ENCODE results near the gene ABHD10. TPM values are rescaled to one million over a fixed set of nuclear protein-coding genes. Genes with fewer than 3 reads are reported as not detected.
A peak's percentile ranks its signal among the peaks of the same experiment; 100 is the strongest.

ABHD10 gene
- total RNA-seq, 1 donor from 2014 or later = 26.3 TPM

DNA sequence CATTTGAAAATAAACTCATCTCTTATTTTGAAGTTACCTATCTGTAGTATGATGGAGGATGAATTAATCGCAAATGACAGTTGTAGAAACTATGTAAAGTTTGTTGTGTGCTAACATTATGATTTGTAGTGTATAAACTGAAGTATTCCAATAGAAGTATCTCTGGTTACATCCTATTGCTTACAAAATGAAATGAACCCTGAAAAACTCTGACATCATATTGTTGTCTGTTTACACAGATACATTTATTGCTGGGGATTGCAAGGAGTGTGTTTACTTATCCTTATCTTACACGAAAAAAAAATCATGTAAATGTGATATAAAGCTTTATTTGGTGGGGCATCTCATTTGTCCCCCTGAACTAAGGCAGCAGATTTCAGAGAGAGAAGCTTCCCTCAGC is 2.6 kb upstream of the ABHD10 start:
- Mint-ChIP-seq H3K27ac (ENCODE audit: unreplicated experiment) (no peak overlapping the region), H3K4me1 (ENCODE audit: low read depth) (peaks cover 26% of the 10 kb centered on the region), H3K4me3 (ENCODE audit: unreplicated experiment) (no peak overlapping the region), H3K27me3 (ENCODE audit: low read depth) (no peaks in the 10 kb centered on the region), H3K36me3 (ENCODE audit: low read depth) (peaks cover 15% of the 10 kb centered on the region), H3K9me3 (ENCODE audit: low read depth) (no peaks in the 10 kb centered on the region)
- DNase-seq (ENCODE audit: low spot score) = no peak
- TF ChIP-seq, protein P1, sequence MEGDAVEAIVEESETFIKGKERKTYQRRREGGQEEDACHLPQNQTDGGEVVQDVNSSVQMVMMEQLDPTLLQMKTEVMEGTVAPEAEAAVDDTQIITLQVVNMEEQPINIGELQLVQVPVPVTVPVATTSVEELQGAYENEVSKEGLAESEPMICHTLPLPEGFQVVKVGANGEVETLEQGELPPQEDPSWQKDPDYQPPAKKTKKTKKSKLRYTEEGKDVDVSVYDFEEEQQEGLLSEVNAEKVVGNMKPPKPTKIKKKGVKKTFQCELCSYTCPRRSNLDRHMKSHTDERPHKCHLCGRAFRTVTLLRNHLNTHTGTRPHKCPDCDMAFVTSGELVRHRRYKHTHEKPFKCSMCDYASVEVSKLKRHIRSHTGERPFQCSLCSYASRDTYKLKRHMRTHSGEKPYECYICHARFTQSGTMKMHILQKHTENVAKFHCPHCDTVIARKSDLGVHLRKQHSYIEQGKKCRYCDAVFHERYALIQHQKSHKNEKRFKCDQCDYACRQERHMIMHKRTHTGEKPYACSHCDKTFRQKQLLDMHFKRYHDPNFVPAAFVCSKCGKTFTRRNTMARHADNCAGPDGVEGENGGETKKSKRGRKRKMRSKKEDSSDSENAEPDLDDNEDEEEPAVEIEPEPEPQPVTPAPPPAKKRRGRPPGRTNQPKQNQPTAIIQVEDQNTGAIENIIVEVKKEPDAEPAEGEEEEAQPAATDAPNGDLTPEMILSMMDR (IDR thresholded peaks at IDR 0.05) = no peak

DNA sequence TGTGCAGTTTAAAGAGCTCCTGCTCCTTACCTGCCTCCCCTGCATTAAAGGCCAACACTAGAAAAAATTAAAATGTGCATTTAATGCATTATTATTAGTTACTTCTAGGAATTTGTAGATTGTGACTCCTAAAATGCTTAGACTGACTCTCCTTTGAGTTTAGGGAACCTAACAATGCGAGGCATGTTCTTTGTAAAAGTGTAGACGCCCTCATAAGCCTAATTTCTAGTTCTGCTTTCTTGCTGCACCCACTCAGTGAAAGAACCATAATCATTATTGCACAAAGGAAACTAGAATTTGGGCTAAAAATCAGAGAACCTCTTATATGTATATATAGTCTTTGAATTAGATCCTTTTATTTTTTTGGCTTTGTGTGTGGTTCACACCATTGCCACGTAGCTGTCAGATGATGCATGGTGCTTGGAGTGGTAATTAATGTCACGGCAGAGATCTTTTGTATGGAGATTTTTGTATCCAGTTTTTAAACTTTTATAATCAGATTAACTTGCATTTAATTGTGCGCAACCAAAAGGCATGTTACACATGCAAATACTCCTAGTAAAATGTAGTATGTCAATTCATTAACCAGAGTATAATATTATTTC is 710 bp downstream of the ABHD10 start:
- Mint-ChIP-seq H3K4me3 (ENCODE audit: unreplicated experiment) (peak overlapping the region; percentile 83), H3K36me3 (ENCODE audit: low read depth) (peaks cover 3% of the 10 kb centered on the region), H3K4me1 (ENCODE audit: low read depth) (peaks cover 39% of the 10 kb centered on the region), H3K9me3 (ENCODE audit: low read depth) (no peaks in the 10 kb centered on the region), H3K27ac (ENCODE audit: unreplicated experiment) (peak overlapping the region; percentile 89), H3K27me3 (ENCODE audit: low read depth) (no peaks in the 10 kb centered on the region)
- TF ChIP-seq, protein P1 (IDR thresholded peaks at IDR 0.05) = no peak
- DNase-seq (ENCODE audit: low spot score) = no peak

DNA sequence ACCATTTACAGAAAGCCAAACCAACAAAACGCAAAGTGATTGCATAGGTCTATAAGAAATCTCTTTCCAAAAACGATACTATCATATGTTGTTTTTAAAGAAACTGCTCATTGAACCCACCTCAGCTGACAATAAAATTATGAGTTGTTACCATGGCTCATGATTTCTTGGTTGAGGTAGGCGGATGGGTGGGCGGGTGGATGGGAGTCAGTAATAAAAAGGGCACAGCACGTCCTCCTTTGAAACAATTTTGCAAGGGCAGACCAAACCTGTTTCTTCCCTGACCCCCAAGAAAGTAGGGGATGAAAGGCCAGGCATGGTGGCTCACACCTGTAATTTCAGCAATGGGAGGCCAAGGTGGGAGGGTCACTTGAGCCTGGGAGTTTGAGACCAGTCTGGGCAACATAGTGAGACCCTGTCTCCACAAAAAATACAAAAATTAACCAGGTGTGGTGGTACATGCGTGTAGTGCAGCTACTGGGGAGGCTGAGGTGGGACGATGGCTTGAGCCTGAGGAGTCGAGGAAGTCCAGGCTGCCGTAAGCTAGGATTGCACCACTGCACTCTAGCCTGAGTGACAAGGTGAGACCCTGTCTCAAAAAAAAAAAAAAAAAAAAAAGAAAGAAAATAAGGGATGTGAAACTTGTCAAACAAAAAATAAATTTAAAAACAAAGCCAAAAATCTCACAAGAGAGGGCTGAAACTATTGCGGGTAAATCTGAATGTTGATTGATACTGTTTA is 2.1 kb downstream of the ABHD10 start:
- no peak for DNase-seq (ENCODE audit: low spot score)
- Mint-ChIP-seq H3K4me1 (ENCODE audit: low read depth) (peaks cover 39% of the 10 kb centered on the region), H3K9me3 (ENCODE audit: low read depth) (no peaks in the 10 kb centered on the region), H3K27ac (ENCODE audit: unreplicated experiment) (no peak overlapping the region), H3K4me3 (ENCODE audit: unreplicated experiment) (peak overlapping the region; percentile 83), H3K27me3 (ENCODE audit: low read depth) (no peaks in the 10 kb centered on the region), H3K36me3 (ENCODE audit: low read depth) (peaks cover 4% of the 10 kb centered on the region)
- TF ChIP-seq, protein P1 (IDR thresholded peaks at IDR 0.05) = no peak

DNA sequence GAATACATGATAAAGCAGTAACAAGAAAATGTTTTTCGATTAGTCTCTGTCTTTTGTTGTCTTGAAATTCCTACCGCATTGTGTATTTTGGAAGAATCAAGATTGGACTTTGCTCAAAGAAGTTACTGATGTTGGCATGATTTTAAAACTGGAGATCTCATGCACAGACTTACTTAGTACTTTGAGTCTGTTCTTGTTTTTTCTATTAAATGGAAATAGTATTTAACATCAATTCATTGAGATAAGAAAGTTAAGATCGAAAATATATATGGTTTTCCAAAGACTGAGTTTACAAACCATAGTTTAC is 2.6 kb downstream of the ABHD10 start:
- Mint-ChIP-seq H3K36me3 (ENCODE audit: low read depth) (peaks cover 4% of the 10 kb centered on the region), H3K9me3 (ENCODE audit: low read depth) (no peaks in the 10 kb centered on the region), H3K4me3 (ENCODE audit: unreplicated experiment) (no peak overlapping the region), H3K4me1 (ENCODE audit: low read depth) (peaks cover 39% of the 10 kb centered on the region), H3K27ac (ENCODE audit: unreplicated experiment) (no peak overlapping the region), H3K27me3 (ENCODE audit: low read depth) (no peaks in the 10 kb centered on the region)
- DNase-seq (ENCODE audit: low spot score) = no peak
- TF ChIP-seq, protein P1 (IDR thresholded peaks at IDR 0.05) = no peak

DNA sequence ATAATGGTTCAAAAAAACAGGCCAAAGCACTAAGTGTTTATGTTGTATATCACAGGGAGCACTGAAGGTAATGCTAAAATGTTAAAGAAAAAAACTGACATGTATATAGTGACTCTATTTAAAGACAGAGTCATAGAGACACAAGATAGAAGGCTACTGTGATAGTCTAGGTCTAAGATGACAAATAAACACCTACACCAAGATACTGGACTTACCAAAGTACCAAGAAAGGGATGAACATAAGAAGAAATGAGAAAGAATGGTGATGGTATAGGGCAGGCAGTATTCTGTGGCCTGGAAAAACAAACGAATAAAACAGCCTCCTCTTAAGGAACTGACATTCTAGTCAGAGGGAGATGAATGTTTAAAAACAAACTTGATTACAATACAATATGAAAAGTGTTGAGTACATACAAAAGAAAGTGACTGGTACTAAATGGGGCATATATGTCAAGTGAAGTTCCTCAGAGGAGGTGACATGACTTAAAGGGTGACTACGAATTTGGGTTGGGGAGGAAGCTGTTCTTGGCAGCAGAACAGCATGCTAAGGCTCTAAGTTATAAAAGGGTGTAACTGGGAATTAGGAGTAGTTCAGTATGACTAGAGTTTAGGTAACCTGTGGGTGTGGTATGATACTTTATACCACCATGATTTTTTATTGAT is 5.9 kb downstream of the ABHD10 start:
- Mint-ChIP-seq H3K36me3 (ENCODE audit: low read depth) (peaks cover 4% of the 10 kb centered on the region), H3K9me3 (ENCODE audit: low read depth) (no peaks in the 10 kb centered on the region), H3K4me1 (ENCODE audit: low read depth) (peaks cover 31% of the 10 kb centered on the region), H3K27me3 (ENCODE audit: low read depth) (no peaks in the 10 kb centered on the region), H3K4me3 (ENCODE audit: unreplicated experiment) (no peak overlapping the region), H3K27ac (ENCODE audit: unreplicated experiment) (no peak overlapping the region)
- TF ChIP-seq, protein P1 (IDR thresholded peaks at IDR 0.05) = no peak
- no peak for DNase-seq (ENCODE audit: low spot score)

All from chondrocyte (in vitro differentiated cells).